Neural progenitor cell (in vitro differentiated cells): ENCODE measurements around the gene OR10G4.

Experiments
- CTCF ChIP-seq: fragments of 200-600 bp; sonication (generic); IDR thresholded peaks from 2 replicates; pipeline ENCODE4 v1.5.1; 2017; ENCODE audit warnings: antibody characterized with exemption, mild to moderate bottlenecking
- EZH2 ChIP-seq: fragments of 200-600 bp; sonication (generic); IDR thresholded peaks from 2 replicates; pipeline ENCODE4 v1.6.1; 2017; ENCODE audit warnings: antibody characterized with exemption, mild to moderate bottlenecking, moderate library complexity

DNA sequence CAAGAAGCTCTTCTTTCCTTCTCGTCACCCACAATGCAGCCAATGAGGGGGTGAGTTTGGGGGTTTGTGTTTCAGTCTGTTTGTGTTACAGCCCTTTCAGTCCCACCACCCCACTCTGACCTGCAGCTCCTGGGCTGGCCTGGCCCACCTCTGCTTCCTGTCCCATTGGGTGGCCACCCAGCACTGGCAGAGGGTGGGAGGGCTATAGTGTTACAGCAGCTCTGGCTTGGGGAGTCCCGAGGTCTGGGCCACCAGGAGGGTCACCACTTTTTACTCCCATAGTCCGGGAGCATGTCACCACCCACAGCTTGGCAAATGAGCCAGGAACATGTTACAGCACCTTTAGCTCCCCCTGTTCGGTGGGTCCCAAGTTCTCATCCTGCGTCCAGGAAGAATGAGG, 33.5 kb upstream of the OR10G4 start:
- TF ChIP-seq CTCF (no peak), EZH2 (no peak)
